ENCODE results near the gene ATP1A2.
"Not testable (repeated sequence)": the region's sequence is repeated elsewhere in the genome, so short reads cannot be mapped to it uniquely, and the experiment has no call there.

ATP1A2 gene

GRCh38 chr1:160124705-160125478 lies 9.3 kb downstream of the ATP1A2 start:
- no peak for DNase-seq (ENCODE audit: low read depth in 2 of 2)

DNA sequence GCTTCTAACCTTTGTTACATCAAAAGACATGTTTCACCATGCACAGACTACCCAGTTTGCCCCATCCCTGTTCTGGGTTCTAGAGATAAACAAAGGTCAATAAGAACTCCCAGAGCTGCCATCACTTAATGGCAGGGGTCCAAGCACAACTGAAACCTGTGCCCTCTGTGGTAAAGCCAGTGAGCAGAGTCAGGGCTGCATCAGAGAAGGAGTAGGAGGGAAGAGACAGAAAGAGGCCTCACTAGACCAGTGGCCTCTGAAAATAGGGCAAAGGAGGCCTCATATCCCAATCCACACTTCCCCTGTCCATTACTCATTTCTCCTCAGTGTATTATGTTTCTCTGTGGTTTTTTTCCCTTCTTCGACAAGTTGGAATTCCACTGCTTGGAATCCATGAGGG lies 10.2 kb downstream of the ATP1A2 start:
- no peak for DNase-seq (ENCODE audit: low read depth in 2 of 2)

DNA sequence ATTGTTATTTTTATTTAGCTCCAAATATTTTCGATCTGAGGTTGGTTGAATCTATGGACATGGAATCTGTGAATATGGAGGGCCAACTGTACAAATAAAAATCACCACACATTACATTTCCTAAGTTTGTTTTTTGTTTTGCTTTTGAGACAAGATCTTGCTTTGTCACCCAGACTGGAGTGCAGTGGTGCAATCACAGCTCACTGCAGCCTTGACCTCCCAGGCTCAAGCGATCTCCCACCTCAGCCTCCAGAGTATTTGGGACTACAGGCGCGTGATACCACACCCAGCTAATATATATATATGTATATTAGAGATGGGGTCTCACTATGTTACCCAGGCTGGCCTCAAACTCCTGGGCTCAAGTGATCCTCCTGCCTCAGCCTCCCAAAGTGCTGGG lies 10.8 kb downstream of the ATP1A2 start:
- DNase-seq (ENCODE audit: low read depth in 2 of 2) = not testable (repeated sequence)

DNA sequence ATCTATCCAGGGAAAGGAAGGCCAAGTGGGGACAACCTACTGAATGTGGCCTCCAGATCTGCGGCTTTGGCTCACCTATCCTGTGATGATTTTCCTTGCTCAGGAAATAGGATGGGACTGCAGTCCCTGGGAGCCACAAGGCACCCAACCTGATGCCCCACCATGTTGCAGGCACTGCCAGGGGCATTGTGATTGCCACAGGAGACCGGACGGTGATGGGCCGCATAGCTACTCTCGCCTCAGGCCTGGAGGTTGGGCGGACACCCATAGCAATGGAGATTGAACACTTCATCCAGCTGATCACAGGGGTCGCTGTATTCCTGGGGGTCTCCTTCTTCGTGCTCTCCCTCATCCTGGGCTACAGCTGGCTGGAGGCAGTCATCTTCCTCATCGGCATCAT lies 11.8 kb downstream of the ATP1A2 start:
- DNase-seq (ENCODE audit: low read depth in 2 of 2) = no peak

DNA sequence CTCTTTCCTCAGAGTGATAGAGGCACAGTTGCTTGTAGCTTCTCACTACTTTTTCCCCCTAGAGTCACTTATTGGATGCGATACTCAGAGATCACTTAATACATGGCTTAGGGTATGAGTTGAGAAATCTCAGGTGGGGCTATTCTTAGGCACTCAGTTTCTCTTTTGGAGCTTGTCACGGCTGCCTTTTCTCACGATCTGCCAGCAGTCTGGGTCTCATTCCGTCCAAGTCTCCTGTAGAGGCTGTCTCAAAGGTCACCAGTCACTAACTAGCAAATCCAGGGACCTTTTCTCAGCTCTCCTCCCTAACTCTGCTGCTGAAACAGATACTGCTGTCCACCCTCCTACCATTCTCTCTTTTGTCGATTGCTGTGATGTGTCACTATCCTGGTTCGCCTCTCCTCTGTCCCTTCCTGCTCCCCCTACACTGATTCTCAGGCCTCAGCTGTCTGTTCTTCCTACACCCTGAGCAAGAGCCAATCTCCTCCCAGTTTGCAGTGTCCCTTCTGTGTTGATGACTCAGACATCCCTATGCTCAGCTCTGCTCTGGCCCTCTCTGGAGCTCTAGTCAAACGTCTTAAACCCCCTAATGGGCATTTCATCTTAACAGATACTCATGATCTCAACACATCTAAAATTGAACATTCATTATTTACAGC lies 12.4 kb downstream of the ATP1A2 start:
- no peak for DNase-seq (ENCODE audit: low read depth in 2 of 2)

DNA sequence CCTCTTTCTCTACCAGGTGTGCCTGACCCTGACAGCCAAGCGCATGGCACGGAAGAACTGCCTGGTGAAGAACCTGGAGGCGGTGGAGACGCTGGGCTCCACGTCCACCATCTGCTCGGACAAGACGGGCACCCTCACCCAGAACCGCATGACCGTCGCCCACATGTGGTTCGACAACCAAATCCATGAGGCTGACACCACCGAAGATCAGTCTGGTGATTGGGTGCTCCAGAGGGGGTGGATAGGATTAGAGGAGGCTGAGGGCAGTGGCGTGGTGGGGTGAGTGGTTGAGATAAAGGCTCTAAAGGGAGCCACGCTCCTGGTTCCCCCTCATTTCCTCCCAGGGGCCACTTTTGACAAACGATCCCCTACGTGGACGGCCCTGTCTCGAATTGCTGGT lies 13.1 kb downstream of the ATP1A2 start:
- DNase-seq (ENCODE audit: low read depth in 2 of 2) = no peak

GRCh38 chr1:160129046-160129445 lies 13.5 kb downstream of the ATP1A2 start:
- no peak for DNase-seq (ENCODE audit: low read depth in 2 of 2)

GRCh38 chr1:160129558-160129957 lies 14.0 kb downstream of the ATP1A2 start:
- no peak for DNase-seq (ENCODE audit: low read depth in 2 of 2)

GRCh38 chr1:160129966-160130365 lies 14.4 kb downstream of the ATP1A2 start:
- DNase-seq (ENCODE audit: low read depth in 2 of 2) = no peak

GRCh38 chr1:160130486-160130885 lies 14.9 kb downstream of the ATP1A2 start:
- DNase-seq (ENCODE audit: low read depth in 2 of 2) = no peak

GRCh38 chr1:160130939-160131338 lies 15.4 kb downstream of the ATP1A2 start:
- DNase-seq (ENCODE audit: low read depth in 2 of 2) = no peak

GRCh38 chr1:160131803-160132565 lies 16.4 kb downstream of the ATP1A2 start:
- DNase-seq (ENCODE audit: low read depth in 2 of 2) = no peak

DNA sequence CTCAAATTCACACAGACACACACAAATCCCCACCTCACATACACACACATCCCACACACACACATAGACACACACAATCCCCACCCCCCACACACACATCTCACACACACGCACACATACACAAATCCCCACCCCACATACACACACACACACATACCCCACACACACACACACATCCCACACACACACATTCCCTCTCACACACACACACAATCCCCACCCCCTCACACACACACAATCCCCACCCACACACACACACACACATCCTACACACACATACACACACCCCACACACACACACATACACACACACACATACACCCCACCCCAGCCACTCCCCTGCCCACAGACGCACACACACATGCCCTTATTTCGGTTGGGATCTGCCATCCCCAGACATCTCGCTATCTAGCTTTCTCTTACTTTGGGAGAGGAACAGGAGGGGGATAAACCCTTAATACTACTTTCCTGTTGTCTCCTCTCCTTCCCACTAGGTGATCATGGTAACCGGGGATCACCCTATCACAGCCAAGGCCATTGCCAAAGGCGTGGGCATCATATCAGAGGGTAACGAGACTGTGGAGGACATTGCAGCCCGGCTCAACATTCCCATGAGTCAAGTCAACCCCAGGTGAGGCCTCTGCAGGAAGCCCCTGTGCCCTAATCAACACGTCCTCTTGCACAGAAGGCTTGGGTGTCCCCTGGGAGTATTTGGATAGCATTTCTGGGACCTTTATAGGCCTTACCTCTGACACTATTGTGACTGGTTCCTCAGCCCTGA lies 18.6 kb downstream of the ATP1A2 start:
- no peak for DNase-seq (ENCODE audit: low read depth in 2 of 2)

GRCh38 chr1:160134791-160135572 lies 19.4 kb downstream of the ATP1A2 start:
- DNase-seq (ENCODE audit: low read depth in 2 of 2) = no peak

DNA sequence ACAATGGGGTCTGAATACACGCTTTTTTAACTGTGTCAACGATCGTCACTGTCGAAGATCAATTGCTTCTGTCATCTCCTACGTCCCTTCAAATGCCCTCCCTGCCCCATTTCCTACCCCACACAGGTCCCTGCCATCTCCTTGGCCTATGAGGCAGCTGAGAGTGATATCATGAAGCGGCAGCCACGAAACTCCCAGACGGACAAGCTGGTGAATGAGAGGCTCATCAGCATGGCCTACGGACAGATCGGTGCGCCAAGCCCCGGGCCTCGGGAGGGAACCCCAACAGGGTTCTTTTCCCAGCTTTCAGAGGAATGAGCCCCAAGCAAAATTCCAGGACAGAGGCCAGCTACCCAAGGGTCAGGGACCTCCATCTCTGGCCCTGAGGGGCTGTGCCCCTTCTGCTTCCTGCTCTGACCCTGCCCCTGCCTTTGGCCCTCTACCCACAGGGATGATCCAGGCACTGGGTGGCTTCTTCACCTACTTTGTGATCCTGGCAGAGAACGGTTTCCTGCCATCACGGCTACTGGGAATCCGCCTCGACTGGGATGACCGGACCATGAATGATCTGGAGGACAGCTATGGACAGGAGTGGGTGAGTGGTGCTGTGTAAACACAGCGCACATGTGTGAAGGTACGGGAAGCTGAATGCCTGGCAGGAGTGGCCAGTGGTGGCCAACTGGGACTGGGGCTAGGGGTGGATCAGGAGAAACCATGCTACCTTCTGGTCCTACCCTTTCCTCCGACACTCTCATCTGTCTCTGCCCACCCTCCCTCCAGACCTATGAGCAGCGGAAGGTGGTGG lies 20.8 kb downstream of the ATP1A2 start:
- no peak for DNase-seq (ENCODE audit: low read depth in 2 of 2)

DNA sequence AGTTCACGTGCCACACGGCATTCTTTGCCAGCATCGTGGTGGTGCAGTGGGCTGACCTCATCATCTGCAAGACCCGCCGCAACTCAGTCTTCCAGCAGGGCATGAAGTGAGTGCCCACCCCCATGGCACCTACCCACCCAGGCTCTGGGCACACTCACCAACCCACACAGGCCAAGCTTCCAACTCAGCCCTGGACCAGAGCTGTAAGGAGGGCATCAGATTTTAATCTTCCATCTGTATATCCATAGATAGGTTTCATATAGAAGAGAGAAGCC lies 21.3 kb downstream of the ATP1A2 start:
- no peak for DNase-seq (ENCODE audit: low read depth in 2 of 2)

- no peak for DNase-seq (ENCODE audit: low read depth in 2 of 2)
Measured at GRCh38 chr1:160137216-160137862, 21.8 kb downstream of the ATP1A2 start.

DNA sequence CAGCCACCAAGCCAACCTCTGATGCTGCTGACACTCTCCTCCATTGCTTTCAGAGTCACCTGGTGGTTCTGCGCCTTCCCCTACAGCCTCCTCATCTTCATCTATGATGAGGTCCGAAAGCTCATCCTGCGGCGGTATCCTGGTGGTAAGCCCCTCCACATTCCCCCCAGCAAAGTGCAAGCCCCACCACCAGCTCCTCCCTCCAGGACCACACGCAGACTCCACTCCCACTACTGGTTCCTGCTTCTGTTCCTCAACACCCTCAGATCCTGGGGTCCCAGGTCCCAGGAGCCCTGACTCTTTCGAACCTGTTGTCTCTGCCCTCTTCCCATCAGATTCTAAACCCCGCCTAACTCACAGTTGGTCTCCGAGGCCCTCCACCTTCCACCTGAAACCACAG lies 24.3 kb downstream of the ATP1A2 start:
- no peak for DNase-seq (ENCODE audit: low read depth in 2 of 2)

DNA sequence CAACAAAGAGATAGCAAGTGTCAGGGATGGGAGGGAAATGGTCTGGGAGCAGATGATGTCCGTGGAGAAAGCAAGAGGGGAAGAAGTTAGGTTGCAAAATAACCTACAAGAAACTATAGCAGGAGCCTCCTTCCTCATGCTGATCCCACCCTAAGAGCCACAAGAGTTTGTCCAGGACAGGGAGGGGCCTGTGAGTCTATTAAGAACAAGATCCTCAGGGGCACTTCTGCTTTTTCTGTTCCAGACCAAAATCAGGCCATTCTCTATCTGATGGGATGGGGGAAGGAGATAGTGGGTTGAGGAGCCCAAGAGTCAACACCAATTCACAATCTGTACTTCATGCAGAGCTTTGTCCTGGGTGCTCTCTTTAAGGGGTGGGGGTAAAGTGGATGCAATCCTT lies 28.1 kb downstream of the ATP1A2 start:
- DNase-seq (ENCODE audit: low read depth in 2 of 2) = no peak

- DNase-seq (ENCODE audit: low read depth in 2 of 2) = no peak
Measured at GRCh38 chr1:160144921-160145320, 29.4 kb downstream of the ATP1A2 start.

All from stimulated activated CD4-positive, alpha-beta T cell treated with anti-CD3 and anti-CD28 coated beads, Interleukin-4, amount 100 ng/mL, for 48 hours (primary cell).